ENCODE results near the gene AKNA.
"Not testable (repeated sequence)": the region's sequence is repeated elsewhere in the genome, so short reads cannot be mapped to it uniquely, and the experiment has no call there.

- not testable (repeated sequence) for TF ChIP-seq ZBTB33 (IDR thresholded peaks at IDR 0.05; ENCODE audit: extremely low read depth, insufficient replicate concordance, low read length); POLR2A (IDR thresholded peaks at IDR 0.05; ENCODE audit: borderline replicate concordance, extremely low read depth, insufficient read depth, insufficient read length); ZNF274 (IDR thresholded peaks at IDR 0.05; ENCODE audit: low read depth, low read length); CTCF (IDR thresholded peaks at IDR 0.05 in 2 of 3, conservative IDR thresholded peaks at IDR 0.05 in 1 of 3; ENCODE audit: borderline replicate concordance in 1 of 3, insufficient read depth in 1 of 3, low read depth in 2 of 3, low read length in 2 of 3); POLR2AphosphoS5 (IDR thresholded peaks at IDR 0.05; ENCODE audit: low read depth, low read length); CEBPB (IDR thresholded peaks at IDR 0.05; ENCODE audit: low read depth); EZH2 (IDR thresholded peaks at IDR 0.05); TCF7L2 (IDR thresholded peaks at IDR 0.05; ENCODE audit: borderline replicate concordance, extremely low read depth, insufficient read depth, insufficient read length); MAX (IDR thresholded peaks at IDR 0.05); EZH2phosphoT487 (IDR thresholded peaks at IDR 0.05; ENCODE audit: borderline replicate concordance)
Measured at GRCh38 chr9:114329625-114330022, 58.2 kb downstream of the AKNA start, which contains the start of gene ORM2.
